Fibroblast of skin of back (primary cell): Measurements from ENCODE around the gene PYROXD2.

Experiments
- DNase-seq: peaks from one replicate; pipeline ENCODE4 v3.0.0-alpha.2; 2013

The PYROXD2 gene

GRCh38 chr10:98414578-98414931 lies 427 bp downstream of the PYROXD2 start:
- no peak for DNase-seq

GRCh38 chr10:98411768-98412167 lies 3.2 kb downstream of the PYROXD2 start:
- DNase-seq: no peak

GRCh38 chr10:98411166-98411565 lies 3.8 kb downstream of the PYROXD2 start:
- no peak for DNase-seq

DNA sequence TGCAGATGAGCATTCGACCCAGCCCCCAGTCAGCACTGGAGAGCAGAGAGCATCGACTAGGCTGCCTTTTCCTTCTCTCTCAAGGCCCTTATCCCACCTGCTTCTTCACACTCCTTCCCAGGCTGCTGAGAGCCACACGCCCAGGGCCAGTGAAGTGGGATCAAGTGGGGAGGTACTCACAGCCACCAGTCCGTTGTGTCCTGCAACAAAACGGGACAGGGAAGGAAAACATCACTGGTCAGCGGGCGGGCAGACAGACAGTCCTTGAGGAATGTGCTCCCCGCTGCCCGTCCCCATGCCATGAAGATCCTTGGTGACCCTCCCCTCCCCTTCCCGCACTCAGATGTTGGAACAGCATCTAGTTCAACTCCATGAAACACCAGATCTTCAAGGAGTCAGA lies 4.2 kb downstream of the PYROXD2 start:
- DNase-seq: no peak

GRCh38 chr10:98410135-98410743 lies 4.7 kb downstream of the PYROXD2 start:
- DNase-seq: no peak

DNA sequence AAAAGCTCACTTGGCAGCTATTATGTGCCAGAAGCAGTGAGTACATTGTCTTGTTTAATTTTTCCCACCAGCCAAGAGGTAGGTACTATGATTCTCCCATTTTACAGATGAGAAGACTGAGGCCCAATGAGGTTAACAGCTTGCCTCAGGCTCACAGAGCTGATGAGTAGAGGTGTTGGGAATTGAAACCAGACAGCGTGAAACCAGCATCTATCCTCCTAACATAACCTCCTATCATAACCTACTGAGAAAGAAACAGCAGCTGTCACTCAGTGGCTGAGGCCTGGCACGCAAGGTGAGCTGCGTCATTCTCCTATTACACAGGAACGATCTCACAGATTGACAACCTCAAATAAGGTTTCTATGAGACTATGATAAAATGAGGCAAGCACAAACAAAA lies 6.2 kb downstream of the PYROXD2 start:
- no peak for DNase-seq

DNA sequence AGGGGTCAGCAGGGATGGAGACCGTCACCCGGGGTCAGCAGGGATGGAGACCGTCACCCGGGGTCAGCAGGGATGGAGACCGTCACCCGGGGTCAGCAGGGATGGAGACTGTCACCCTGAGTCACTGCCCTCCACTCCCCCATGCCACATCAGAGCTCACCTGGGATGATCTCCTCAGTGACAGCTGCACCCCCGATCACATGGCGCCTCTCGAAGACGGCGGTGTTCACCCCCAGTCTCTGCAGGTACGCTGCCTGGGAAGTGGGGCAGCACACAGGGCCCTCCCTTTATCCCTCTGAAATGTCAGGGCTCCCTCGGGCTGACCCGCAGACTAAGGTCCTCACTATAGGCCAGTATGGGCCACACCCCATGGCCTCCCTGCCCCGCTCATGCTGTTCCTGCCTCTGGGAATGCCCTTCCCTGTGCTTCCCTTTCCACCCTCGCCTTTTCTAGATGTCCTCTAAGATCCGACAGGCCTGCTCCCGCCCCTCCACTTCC lies 7.2 kb downstream of the PYROXD2 start:
- DNase-seq: no peak

- no peak for DNase-seq
Observed at GRCh38 chr10:98407017-98407743, 7.8 kb downstream of the PYROXD2 start.

GRCh38 chr10:98405422-98405821 lies 9.6 kb downstream of the PYROXD2 start:
- no peak for DNase-seq

DNA sequence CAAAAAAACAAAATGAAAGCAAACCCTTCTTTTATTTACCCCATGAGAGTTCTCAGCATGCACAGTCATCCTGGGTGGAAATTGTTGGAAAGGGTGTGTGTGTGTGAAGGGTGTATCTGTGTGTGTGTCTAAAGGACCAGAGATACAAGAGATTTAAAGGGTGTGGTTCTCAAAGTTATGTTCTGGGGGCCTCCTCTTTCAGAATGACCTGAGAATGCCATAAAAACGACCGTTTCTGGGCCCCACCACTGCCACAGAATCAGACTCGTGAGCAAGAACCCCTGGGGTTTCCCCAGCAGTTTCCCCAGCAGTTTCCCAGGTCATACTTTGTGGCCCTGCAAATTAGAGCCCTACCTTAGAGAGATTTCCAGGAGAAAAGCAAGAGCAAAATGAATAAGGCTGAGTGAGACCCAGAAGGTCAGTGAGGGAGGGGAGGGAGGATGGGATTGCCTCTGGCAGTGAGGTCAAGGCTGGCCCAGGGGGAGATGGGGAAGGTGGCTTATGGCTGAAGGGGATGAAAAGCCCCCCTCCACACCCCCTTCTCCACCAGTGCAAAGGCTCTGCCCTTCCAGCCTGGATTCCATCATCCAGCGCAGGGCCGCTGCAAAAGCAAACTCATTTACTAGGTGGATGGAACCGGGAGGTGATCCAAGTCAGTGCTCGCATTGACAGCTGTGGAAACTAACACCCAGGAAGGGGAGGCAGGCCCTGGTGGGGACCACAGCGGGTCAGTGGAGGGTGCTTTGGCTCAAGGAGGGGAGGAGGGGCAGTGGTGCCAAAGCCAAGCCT lies 10.2 kb downstream of the PYROXD2 start:
- DNase-seq: peak; percentile 67

- peak; percentile 44 for DNase-seq
Observed at GRCh38 chr10:98403812-98404504, 11.0 kb downstream of the PYROXD2 start.

GRCh38 chr10:98402931-98403718 lies 11.9 kb downstream of the PYROXD2 start:
- DNase-seq: no peak

GRCh38 chr10:98402478-98402877 lies 12.5 kb downstream of the PYROXD2 start:
- DNase-seq: no peak

DNA sequence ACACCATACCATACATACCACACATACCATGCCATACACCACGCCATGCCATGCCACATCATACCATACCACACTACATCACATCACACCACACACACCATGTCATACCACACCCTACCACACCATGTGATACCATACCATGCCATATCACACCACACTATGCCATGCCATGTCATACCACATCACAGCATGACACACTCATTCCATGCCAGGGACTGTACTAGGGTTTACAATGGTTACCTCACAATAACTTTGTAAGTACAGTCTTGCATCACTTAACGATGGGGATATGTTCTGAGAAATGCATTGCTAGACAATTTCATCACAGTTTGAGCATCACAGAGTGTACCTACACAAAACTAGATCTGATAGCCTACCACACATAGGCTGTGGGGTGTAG lies 14.5 kb downstream of the PYROXD2 start:
- DNase-seq: peak; percentile 16

- no peak for DNase-seq
Observed at GRCh38 chr10:98399784-98400183, 15.2 kb downstream of the PYROXD2 start.

DNA sequence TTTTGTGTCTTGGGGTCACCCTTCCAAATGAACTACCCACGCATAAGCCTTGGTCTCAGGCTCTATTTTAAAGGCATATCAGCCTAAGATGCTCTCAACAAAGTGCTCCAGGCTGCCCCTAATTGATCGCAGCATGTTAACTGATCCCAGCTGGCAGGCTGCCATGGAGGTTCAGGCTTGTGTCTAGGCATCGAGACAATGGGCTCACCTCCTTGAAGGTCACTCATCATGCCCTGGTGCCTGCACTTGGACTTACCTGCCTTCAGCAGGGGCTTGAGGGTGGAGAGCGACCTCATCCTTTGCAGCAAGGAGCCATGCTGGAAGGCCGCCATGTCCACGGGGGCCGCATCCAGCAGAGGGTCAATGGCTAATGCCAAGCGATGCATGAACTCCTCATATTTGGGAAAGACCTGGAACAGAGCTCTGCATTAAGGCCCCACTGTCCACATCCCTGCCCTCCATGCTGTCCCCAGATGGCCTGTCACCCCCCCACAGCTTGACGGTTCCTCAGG lies 17.8 kb downstream of the PYROXD2 start:
- DNase-seq: no peak

DNA sequence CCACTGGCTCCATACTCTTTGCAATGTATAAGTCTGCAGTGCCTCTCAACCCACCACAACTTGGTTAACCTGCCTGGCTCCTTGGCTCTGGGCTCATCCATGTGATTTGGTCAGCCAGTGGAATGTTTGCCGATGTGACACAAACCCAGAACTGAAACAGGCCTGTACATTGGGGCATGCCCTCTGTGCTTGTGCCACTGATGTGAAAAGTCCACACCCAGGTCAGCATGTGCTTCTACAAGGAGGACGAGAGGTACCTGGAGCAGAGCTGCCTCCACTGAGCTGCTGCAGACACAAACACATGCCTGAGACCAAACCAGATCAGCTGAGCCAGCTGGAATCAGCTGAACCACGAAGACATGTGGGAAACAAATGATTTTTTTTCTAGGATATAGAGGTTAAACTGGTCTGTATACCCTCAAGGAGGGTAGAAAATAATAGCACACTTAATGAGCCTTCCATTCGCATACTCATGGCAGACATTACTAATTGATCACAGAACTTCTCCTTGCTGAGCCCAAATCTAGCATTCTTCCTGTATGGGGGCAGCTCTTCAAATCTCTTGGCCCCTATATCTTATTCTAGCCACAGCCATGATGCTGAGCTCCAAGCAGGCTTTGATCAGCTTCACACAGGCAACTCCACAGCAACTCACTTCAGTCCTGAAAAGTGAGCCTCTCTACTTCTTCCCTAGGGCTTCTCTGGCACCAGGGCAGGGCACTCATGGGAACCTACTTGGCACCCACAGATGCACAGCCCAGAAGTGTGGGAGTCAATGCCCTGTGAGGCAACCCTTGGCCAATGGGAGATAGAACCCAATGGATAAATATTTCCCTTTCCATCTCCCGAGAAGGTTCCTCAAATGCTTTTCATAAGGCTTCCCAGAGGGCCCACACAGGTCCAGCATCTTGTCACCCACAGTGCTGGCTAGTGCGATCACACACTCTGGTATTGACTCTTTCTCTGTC lies 18.6 kb downstream of the PYROXD2 start:
- DNase-seq: no peak

DNA sequence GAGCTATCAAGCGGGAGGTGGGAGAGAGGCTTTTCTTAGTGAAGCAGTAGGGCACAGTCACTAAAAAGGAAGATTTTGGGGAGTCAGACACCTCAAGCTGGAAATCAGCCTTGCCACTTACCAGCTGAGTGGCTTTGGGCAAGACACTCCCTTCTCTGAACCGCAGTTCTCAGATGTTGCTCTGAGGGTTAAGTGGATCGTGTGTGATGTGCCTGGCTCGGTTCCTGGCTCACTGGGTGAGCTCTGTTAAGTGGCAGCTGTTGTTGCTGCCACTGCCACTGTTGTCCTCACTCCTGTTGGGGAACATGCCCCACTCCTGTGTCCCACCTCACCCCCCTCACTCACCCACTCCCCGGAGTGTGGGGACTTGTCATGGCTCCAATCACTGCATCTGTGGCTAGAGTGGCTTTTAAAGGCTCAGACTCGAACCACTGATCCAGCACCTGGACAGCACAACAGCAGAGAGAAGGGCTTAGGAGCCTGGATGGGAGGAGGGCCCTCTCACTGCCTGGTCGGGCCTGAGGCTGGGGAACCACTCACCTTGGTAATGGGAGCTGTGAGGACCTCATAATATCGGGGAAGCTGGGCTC lies 20.0 kb downstream of the PYROXD2 start:
- no peak for DNase-seq

GRCh38 chr10:98391578-98391991 lies 23.4 kb downstream of the PYROXD2 start:
- no peak for DNase-seq

DNA sequence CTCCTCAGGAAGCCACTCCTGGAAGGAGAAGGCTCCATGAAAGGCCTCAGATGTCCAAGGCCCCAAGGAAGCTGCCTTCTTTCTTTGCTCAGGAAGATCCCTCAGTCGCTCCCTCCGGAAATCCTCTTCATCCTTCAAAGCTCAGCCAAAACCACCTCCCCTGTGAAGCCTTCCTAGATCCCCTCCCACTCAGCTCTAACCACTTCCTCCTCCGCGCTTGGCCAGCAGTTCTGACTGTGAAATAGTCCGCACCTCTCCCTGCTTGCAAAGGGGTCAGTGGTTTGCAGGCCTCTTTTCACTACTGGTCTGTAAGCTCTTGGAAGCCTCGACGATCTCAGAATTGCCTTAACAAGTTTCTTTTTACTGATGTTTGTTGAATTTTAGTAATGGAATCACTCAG lies 23.9 kb downstream of the PYROXD2 start:
- no peak for DNase-seq
